Left ventricle myocardium inferior (tissue), 1 donor: ENCODE measurements around the gene TARS3. TPM values are rescaled to one million over a fixed set of nuclear protein-coding genes. Genes with fewer than 3 reads are reported as not detected.
"Not testable (repeated sequence)": the region's sequence is repeated elsewhere in the genome, so short reads cannot be mapped to it uniquely, and the experiment has no call there.

ENCODE experiments used
- DNase-seq: peaks from one replicate; pipeline ENCODE4 v3.0.0-alpha.2; 2020
- H3K27ac ChIP-seq: fragments of 200-600 bp; replicated peaks from 2 replicates; pipeline ENCODE4 v1.8.0; 2021
- H3K27me3 ChIP-seq: fragments of 200-600 bp; 2 replicates; pipeline ENCODE4 v1.8.0; 2021; ENCODE audit warnings: low read depth
- H3K36me3 ChIP-seq: fragments of 200-600 bp; 2 replicates; pipeline ENCODE4 v1.8.0; 2021
- H3K4me1 ChIP-seq: fragments of 200-600 bp; 2 replicates; pipeline ENCODE4 v1.8.0; 2021
- H3K4me3 ChIP-seq: fragments of 200-600 bp; 2 replicates; pipeline ENCODE4 v1.8.0; 2021; ENCODE audit warnings: mild to moderate bottlenecking, moderate library complexity
- H3K9me3 ChIP-seq: fragments of 200-600 bp; replicated peaks from 2 replicates; pipeline ENCODE4 v1.8.0; 2021
- CTCF ChIP-seq: fragments of 200-600 bp; IDR thresholded peaks from 2 replicates; pipeline ENCODE4 v1.8.0; 2021; ENCODE audit warnings: antibody characterized with exemption, mild to moderate bottlenecking, borderline replicate concordance
- intact Hi-C: fragments of 100-400 bp; cut with micrococcal nuclease; formaldehyde crosslinking; loops from one replicate; pipeline ENCODE4 v1.11.0; 2022
- total RNA-seq: library from RNA; stranded (reverse); fragmentation: NEBNext Ultra II Directional; extraction: Animal tissue kit (Norgen Biotek cat#: 25700); gene quantifications from one replicate; pipeline ENCODE4 v1.2.1, GENCODE V29; 2021
- donor health status: DM: no; HTN: yes; CAD: no; lungs with severe emphysema.

TARS3 gene
- total RNA-seq, 1 donor from 2014 or later = 36.2 TPM

DNA sequence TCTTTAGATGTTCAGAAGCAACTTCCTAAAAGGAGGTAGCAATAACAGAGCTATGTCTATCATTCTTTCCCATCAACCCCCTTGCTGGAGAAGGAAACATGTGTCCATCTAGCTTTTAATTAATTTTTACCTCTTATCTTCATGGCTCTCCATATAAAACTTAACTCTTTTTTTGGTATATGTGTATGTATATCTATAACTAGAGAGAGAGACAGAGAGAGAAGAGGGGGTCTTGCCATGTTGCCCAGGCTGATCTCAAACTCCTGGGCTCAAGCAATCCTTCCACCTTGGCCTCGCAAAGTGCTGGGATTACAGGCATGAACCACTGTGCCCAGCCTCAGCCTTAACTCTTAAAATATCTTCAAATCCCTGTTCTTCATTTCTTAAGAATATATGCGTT is 10.6 kb upstream of the TARS3 start:
- H3K4me1 ChIP-seq, H3K27me3 ChIP-seq, intact Hi-C loops, H3K36me3 ChIP-seq, H3K27ac ChIP-seq, DNase-seq, H3K4me3 ChIP-seq, H3K9me3 ChIP-seq: not testable (repeated sequence)

- no peak overlapping the region for H3K4me3 ChIP-seq
- no peak overlapping the region for H3K27ac ChIP-seq
- TF ChIP-seq CTCF = no peak
- H3K9me3 ChIP-seq = no peaks in the 10 kb centered on the region
- intact Hi-C loops = no loop called here
- no peaks in the 10 kb centered on the region for H3K36me3 ChIP-seq
- H3K27me3 ChIP-seq = no peaks in the 10 kb centered on the region
- no peak for DNase-seq
- no peaks in the 10 kb centered on the region for H3K4me1 ChIP-seq
Observed at GRCh38 chr15:101733545-101733944, 9.3 kb upstream of the TARS3 start.

- H3K4me1 ChIP-seq = no peaks in the 10 kb centered on the region
- intact Hi-C loops = no loop called here
- no peaks in the 10 kb centered on the region for H3K36me3 ChIP-seq
- DNase-seq = no peak
- TF ChIP-seq CTCF = no peak
- no peak overlapping the region for H3K4me3 ChIP-seq
- H3K9me3 ChIP-seq = no peaks in the 10 kb centered on the region
- no peak overlapping the region for H3K27ac ChIP-seq
- H3K27me3 ChIP-seq = no peaks in the 10 kb centered on the region
Observed at GRCh38 chr15:101732772-101733171, 8.5 kb upstream of the TARS3 start.

DNA sequence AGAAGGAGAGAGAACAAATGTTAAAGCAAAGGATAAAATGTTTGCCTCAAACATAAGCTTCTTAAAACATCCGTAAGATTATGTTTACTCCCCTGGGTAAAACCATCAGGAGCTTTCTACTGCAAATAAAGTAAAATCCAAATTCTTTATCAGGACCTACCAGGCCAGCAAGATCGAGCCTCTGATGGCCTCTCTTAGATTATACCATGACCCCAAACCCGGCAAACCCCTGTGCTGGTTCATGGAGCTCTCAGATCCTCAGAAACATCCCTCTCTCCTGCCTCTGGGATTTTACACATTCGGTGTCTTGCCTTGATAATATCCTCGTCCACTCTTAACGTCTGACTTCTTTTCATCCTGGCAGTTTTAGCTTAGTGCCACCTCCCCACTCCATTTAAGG is 7.5 kb upstream of the TARS3 start:
- intact Hi-C loops = no loop called here
- Histone ChIP-seq H3K27ac (no peak overlapping the region), H3K4me3 (no peak overlapping the region)

GRCh38 chr15:101727186-101727585 is 2.9 kb upstream of the TARS3 start:
- DNase-seq = no peak
- H3K4me1 ChIP-seq = peaks cover 20% of the 10 kb centered on the region
- intact Hi-C loops = no loop called here
- no peak overlapping the region for H3K27ac ChIP-seq
- H3K4me3 ChIP-seq = no peak overlapping the region
- no peaks in the 10 kb centered on the region for H3K9me3 ChIP-seq
- no peaks in the 10 kb centered on the region for H3K27me3 ChIP-seq
- TF ChIP-seq CTCF = no peak
- H3K36me3 ChIP-seq = peaks cover 1% of the 10 kb centered on the region

More for the DNA sequence above, 7.5 kb upstream of the TARS3 start:
- DNase-seq = no peak
- Histone ChIP-seq H3K36me3 (no peaks in the 10 kb centered on the region), H3K4me1 (no peaks in the 10 kb centered on the region), H3K27me3 (no peaks in the 10 kb centered on the region), H3K9me3 (no peaks in the 10 kb centered on the region)
- no peak for TF ChIP-seq CTCF

DNA sequence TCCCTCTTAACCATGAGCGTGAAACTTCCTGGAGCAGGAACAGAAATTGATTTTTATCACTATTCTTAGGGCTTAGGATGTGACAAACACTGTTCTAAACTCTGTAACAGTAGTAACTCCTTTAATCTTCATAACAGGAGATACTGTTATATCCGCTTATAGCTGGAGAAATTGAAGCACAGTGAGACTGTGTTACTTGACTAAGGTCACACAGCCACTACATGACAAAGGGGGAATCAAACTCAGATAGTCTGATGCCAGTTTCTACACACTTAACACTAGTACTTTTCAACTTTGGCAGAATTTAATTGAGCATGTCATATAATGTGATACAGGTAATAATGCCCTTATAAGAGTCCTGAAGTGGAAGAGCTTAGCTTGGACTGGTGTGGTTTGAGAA is 800 bp upstream of the TARS3 start:
- Histone ChIP-seq H3K4me3 (peak overlapping the region; percentile 88), H3K9me3 (no peaks in the 10 kb centered on the region), H3K27ac (peak overlapping the region; percentile 93), H3K36me3 (peaks cover 22% of the 10 kb centered on the region), H3K27me3 (no peaks in the 10 kb centered on the region), H3K4me1 (peaks cover 20% of the 10 kb centered on the region)
- no peak for TF ChIP-seq CTCF
- intact Hi-C loops = no loop called here
- no peak for DNase-seq
